ENCODE data around the gene NDUFB11. TPM values are rescaled to one million over a fixed set of nuclear protein-coding genes. Genes with fewer than 3 reads are reported as not detected.

The NDUFB11 gene
- total RNA-seq, 1 experiment from 2014 or later, result 258 TPM

GRCh38 chrX:47179221-47179927 is 34.9 kb upstream of the NDUFB11 start:
- no peak overlapping the region for H3K9ac ChIP-seq (ENCODE audit: low read length)
- H3K36me3 ChIP-seq (ENCODE audit: low read depth, low read length), result peaks cover 19% of the 10 kb centered on the region; the same call in 1 of the 2 replicates
- H3K79me2 ChIP-seq (ENCODE audit: low read length), result no peaks in the 10 kb centered on the region
- peak; percentile 80 for ATAC-seq
- ChIA-PET POLR2A (ENCODE audit: unreplicated experiment) (no interaction called here), CTCF (no interaction called here)
- intact Hi-C loops (cut with micrococcal nuclease), result no loop called here
- no peaks in the 10 kb centered on the region for H3K9me2 ChIP-seq (replicated peaks; ENCODE audit: low read length)
- H3K4me2 ChIP-seq (ENCODE audit: low read length), result no peak overlapping the region
- H3K27me3 ChIP-seq (ENCODE audit: low read length), result no peaks in the 10 kb centered on the region
- no peak overlapping the region for H3K27ac ChIP-seq (ENCODE audit: low read length)
- no peaks in the 10 kb centered on the region for H4K20me1 ChIP-seq (ENCODE audit: low read length)
- no peak overlapping the region for H2AFZ ChIP-seq (ENCODE audit: low read length)
- peak; percentile 55 for DNase-seq
- no peaks in the 10 kb centered on the region for H3K9me3 ChIP-seq (ENCODE audit: low read length)
- H3K4me3 ChIP-seq (ENCODE audit: low read length), result no peak overlapping the region
- H3K4me1 ChIP-seq (ENCODE audit: insufficient read depth, low read length), result peaks cover 4% of the 10 kb centered on the region; the same call in 1 of the 2 replicates
- no peaks in the 10 kb centered on the region for H3F3A ChIP-seq (ENCODE audit: low read length, unreplicated experiment)
- TF ChIP-seq EZH2 (IDR thresholded peaks at IDR 0.05; ENCODE audit: low read length, unreplicated experiment), result no peak
- no peak for TF ChIP-seq CTCF (conservative IDR thresholded peaks at IDR 0.05; ENCODE audit: low read depth, low read length)
- TF ChIP-seq EZH2phosphoT487 (IDR thresholded peaks at IDR 0.05; ENCODE audit: borderline replicate concordance, low read length), result no peak
- no TSS peak for BruUV-seq (replicated peaks)

GRCh38 chrX:47178337-47178736 is 33.8 kb upstream of the NDUFB11 start:
- Histone ChIP-seq H4K20me1 (ENCODE audit: low read length) (no peaks in the 10 kb centered on the region), H3F3A (ENCODE audit: low read length, unreplicated experiment) (no peaks in the 10 kb centered on the region), H3K36me3 (ENCODE audit: low read depth, low read length) (peaks cover 19% of the 10 kb centered on the region; the same call in 1 of the 2 replicates), H3K9me2 (replicated peaks; ENCODE audit: low read length) (no peaks in the 10 kb centered on the region), H3K4me3 (ENCODE audit: low read length) (no peak overlapping the region), H3K27me3 (ENCODE audit: low read length) (no peaks in the 10 kb centered on the region), H3K4me2 (ENCODE audit: low read length) (no peak overlapping the region), H3K79me2 (ENCODE audit: low read length) (no peaks in the 10 kb centered on the region), H3K4me1 (ENCODE audit: insufficient read depth, low read length) (peaks cover 4% of the 10 kb centered on the region; the same call in 1 of the 2 replicates), H3K9ac (ENCODE audit: low read length) (no peak overlapping the region), H3K27ac (ENCODE audit: low read length) (no peak overlapping the region), H3K9me3 (ENCODE audit: low read length) (no peaks in the 10 kb centered on the region), H2AFZ (ENCODE audit: low read length) (no peak overlapping the region)
- ChIA-PET CTCF (no interaction called here), POLR2A (ENCODE audit: unreplicated experiment) (no interaction called here)
- no peak for DNase-seq
- intact Hi-C loops (cut with micrococcal nuclease), result no loop called here
- TF ChIP-seq CTCF (conservative IDR thresholded peaks at IDR 0.05; ENCODE audit: low read depth, low read length) (no peak), EZH2 (IDR thresholded peaks at IDR 0.05; ENCODE audit: low read length, unreplicated experiment) (no peak)
- no peak for ATAC-seq
- no TSS peak for BruUV-seq (replicated peaks)

- intact Hi-C loops (cut with micrococcal nuclease), result no loop called here
- Histone ChIP-seq H3K9ac (ENCODE audit: low read length) (no peak overlapping the region), H2AFZ (ENCODE audit: low read length) (no peak overlapping the region), H3K4me2 (ENCODE audit: low read length) (no peak overlapping the region), H3K4me3 (ENCODE audit: low read length) (no peak overlapping the region), H3K9me2 (replicated peaks; ENCODE audit: low read length) (no peaks in the 10 kb centered on the region), H4K20me1 (ENCODE audit: low read length) (no peaks in the 10 kb centered on the region), H3K4me1 (ENCODE audit: insufficient read depth, low read length) (peaks cover 4% of the 10 kb centered on the region; the same call in 1 of the 2 replicates), H3K79me2 (ENCODE audit: low read length) (no peaks in the 10 kb centered on the region), H3K36me3 (ENCODE audit: low read depth, low read length) (peaks cover 19% of the 10 kb centered on the region; the same call in 1 of the 2 replicates), H3K27ac (ENCODE audit: low read length) (no peak overlapping the region), H3F3A (ENCODE audit: low read length, unreplicated experiment) (no peaks in the 10 kb centered on the region), H3K9me3 (ENCODE audit: low read length) (no peaks in the 10 kb centered on the region), H3K27me3 (ENCODE audit: low read length) (no peaks in the 10 kb centered on the region)
- DNase-seq (no peak), ATAC-seq (no peak)
- TF ChIP-seq CTCF (conservative IDR thresholded peaks at IDR 0.05; ENCODE audit: low read depth, low read length) (no peak), EZH2phosphoT487 (IDR thresholded peaks at IDR 0.05; ENCODE audit: borderline replicate concordance, low read length) (no peak), EZH2 (IDR thresholded peaks at IDR 0.05; ENCODE audit: low read length, unreplicated experiment) (no peak)
- ChIA-PET POLR2A (ENCODE audit: unreplicated experiment) (no interaction called here), CTCF (no interaction called here)
- no TSS peak for BruUV-seq (replicated peaks)
These were observed 32.6 kb upstream of the NDUFB11 start for GRCh38 chrX:47177079-47177478.

Data from PC-3 (cell line).